Fibroblast of peridontal ligament (primary cell): ENCODE results near the gene OR6K3.
"Not testable (repeated sequence)": the region's sequence is repeated elsewhere in the genome, so short reads cannot be mapped to it uniquely, and the experiment has no call there.

Experiments
- DNase-seq: peaks from one replicate; pipeline ENCODE4 v3.0.0-alpha.2; 2010; ENCODE audit errors: extremely low read depth

The OR6K3 gene

GRCh38 chr1:158720620-158721019 is at the start of gene OR6K3:
OR6K3 (minus strand) TSS chr1:158720720; CDS start chr1:158718115, 2,605 bp downstream.
- DNase-seq: no peak

- DNase-seq: no peak
Measured at GRCh38 chr1:158754420-158754819, 33.9 kb upstream of the OR6K3 start, which contains the start of gene OR6K6. OR6K6 (plus strand) TSS chr1:158754720; CDS start chr1:158754888, 168 bp downstream.

GRCh38 chr1:158752155-158752712 is 31.7 kb upstream of the OR6K3 start:
- no peak for DNase-seq

- DNase-seq: no peak
Measured at GRCh38 chr1:158735848-158736247, 15.3 kb upstream of the OR6K3 start.

- no peak for DNase-seq
Measured at GRCh38 chr1:158732524-158732923, 12.0 kb upstream of the OR6K3 start.

- no peak for DNase-seq
Measured at GRCh38 chr1:158731707-158732106, 11.2 kb upstream of the OR6K3 start.

GRCh38 chr1:158730453-158730852 is 9.9 kb upstream of the OR6K3 start:
- no peak for DNase-seq

- no peak for DNase-seq
Measured at GRCh38 chr1:158728510-158729225, 8.1 kb upstream of the OR6K3 start.

GRCh38 chr1:158724442-158724841 is 3.9 kb upstream of the OR6K3 start:
- DNase-seq: no peak

- no peak for DNase-seq
Measured at GRCh38 chr1:158719664-158720063, 856 bp downstream of the OR6K3 start.

GRCh38 chr1:158717344-158717743 is 3.2 kb downstream of the OR6K3 start:
- DNase-seq: no peak

- DNase-seq: no peak
Measured at GRCh38 chr1:158716335-158716734, 4.2 kb downstream of the OR6K3 start.

- DNase-seq: no peak
Measured at GRCh38 chr1:158714754-158715153, 5.8 kb downstream of the OR6K3 start.

- DNase-seq: no peak
Measured at GRCh38 chr1:158711098-158711497, 9.4 kb downstream of the OR6K3 start.

- DNase-seq: no peak
Measured at GRCh38 chr1:158706096-158706495, 14.4 kb downstream of the OR6K3 start.

- no peak for DNase-seq
Measured at GRCh38 chr1:158700552-158700951, 20.0 kb downstream of the OR6K3 start, which contains the start of gene OR6K2. OR6K2 (minus strand) TSS chr1:158700652; CDS start chr1:158700652, 0 bp downstream.

GRCh38 chr1:158694596-158694995 is 25.9 kb downstream of the OR6K3 start:
- no peak for DNase-seq

- no peak for DNase-seq
Measured at GRCh38 chr1:158692356-158692755, 28.2 kb downstream of the OR6K3 start.

- no peak for DNase-seq
Measured at GRCh38 chr1:158691907-158692306, 28.6 kb downstream of the OR6K3 start.

- DNase-seq: not testable (repeated sequence)
Measured at GRCh38 chr1:158691149-158691548, 29.4 kb downstream of the OR6K3 start.

- no peak for DNase-seq
Measured at GRCh38 chr1:158689875-158690274, 30.6 kb downstream of the OR6K3 start.

GRCh38 chr1:158689110-158689509 is 31.4 kb downstream of the OR6K3 start:
- DNase-seq: no peak

GRCh38 chr1:158688343-158688742 is 32.2 kb downstream of the OR6K3 start:
- DNase-seq: not testable (repeated sequence)
